ENCODE results near the gene ACADS.

Gene ACADS

GRCh38 chr12:120783197-120783596 is 57.6 kb downstream of the ACADS start:
- no peak overlapping the region for H3K4me3 ChIP-seq (ENCODE audit: low read depth, low read length)
- DNase-seq (ENCODE audit: low read depth) = no peak
- in situ Hi-C loops (cut with HindIII; ENCODE audit: low sequenced_read_pairs) = no loop called here
- TF ChIP-seq, protein P1, sequence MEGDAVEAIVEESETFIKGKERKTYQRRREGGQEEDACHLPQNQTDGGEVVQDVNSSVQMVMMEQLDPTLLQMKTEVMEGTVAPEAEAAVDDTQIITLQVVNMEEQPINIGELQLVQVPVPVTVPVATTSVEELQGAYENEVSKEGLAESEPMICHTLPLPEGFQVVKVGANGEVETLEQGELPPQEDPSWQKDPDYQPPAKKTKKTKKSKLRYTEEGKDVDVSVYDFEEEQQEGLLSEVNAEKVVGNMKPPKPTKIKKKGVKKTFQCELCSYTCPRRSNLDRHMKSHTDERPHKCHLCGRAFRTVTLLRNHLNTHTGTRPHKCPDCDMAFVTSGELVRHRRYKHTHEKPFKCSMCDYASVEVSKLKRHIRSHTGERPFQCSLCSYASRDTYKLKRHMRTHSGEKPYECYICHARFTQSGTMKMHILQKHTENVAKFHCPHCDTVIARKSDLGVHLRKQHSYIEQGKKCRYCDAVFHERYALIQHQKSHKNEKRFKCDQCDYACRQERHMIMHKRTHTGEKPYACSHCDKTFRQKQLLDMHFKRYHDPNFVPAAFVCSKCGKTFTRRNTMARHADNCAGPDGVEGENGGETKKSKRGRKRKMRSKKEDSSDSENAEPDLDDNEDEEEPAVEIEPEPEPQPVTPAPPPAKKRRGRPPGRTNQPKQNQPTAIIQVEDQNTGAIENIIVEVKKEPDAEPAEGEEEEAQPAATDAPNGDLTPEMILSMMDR (IDR thresholded peaks at IDR 0.05; ENCODE audit: low read depth, low read length, missing control alignments) = no peak

- TF ChIP-seq, protein P1 (IDR thresholded peaks at IDR 0.05; ENCODE audit: low read depth, low read length, missing control alignments) = no peak
- no peak for DNase-seq (ENCODE audit: low read depth)
- in situ Hi-C loops (cut with HindIII; ENCODE audit: low sequenced_read_pairs) = no loop called here
- no peak overlapping the region for H3K4me3 ChIP-seq (ENCODE audit: low read depth, low read length)
These were observed 59.2 kb downstream of the ACADS start for GRCh38 chr12:120784804-120785203.

DNA sequence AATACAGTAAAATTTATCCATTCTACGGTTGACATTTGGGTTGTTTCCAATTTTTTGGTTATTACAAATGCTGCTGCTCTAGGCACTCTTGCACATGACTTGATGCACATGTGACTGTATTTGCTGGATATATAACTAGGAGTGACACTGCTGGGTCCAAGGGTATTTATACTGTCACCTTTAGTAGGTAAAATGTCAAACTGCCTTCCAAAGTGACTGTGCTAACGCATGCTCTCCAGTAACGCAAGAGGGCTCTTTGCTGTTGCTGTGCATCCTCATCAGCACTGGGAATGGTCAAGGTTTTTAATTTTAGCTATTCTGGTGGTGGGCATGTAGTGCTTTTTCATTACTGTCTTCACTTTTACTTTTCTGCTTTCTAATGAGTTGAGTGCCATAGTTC is 62.3 kb downstream of the ACADS start:
- no peak for DNase-seq (ENCODE audit: low read depth)
- TF ChIP-seq, protein P1 (IDR thresholded peaks at IDR 0.05; ENCODE audit: low read depth, low read length, missing control alignments) = no peak
- in situ Hi-C loops (cut with HindIII; ENCODE audit: low sequenced_read_pairs) = no loop called here
- no peak overlapping the region for H3K4me3 ChIP-seq (ENCODE audit: low read depth, low read length)

Data from astrocyte of the cerebellum (primary cell).